GDM1 (cell line): ENCODE measurements around the gene YIF1A.

ENCODE experiments used
- DNase-seq: peaks from one replicate; lab custom pipeline; 2025; lab: John Stamatoyannopoulos, UW

The YIF1A gene

DNA sequence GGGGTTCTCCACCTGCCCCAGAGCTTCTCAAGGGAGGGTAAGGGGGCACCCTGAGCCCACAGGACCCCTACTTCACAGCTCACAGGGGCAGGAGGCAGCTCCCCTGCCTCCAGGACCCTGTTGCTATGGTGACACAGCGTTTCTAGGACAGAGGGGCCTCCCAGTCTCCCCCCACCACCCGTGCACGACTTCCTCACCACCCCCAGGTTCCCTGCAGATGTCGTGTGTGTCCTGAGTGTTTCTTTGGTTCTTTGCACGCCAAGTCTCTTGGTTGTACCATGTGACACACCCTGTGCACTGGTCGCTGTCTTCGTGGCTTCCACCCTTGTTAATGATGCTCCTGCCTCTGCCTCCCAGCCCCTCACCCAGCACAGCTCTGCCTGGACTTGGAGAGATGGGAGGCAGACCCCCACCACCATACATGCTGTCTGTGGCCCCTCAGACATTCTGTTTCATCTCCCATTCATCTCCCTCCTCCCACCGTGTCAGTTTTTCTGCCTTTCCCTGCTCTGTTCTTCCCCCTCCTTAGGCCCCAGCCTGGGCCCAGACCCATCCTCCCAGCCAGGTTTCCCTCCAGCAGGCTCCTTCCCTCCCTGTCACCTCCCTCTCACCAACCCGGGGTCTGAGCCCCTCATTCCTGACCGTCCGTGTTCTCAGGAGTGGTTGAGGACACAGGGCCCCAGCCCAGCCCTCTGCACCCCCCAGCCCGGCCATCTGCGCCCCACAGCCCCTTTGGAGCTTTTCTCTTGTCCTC lies 45.0 kb downstream of the YIF1A start:
- no peak for DNase-seq

DNA sequence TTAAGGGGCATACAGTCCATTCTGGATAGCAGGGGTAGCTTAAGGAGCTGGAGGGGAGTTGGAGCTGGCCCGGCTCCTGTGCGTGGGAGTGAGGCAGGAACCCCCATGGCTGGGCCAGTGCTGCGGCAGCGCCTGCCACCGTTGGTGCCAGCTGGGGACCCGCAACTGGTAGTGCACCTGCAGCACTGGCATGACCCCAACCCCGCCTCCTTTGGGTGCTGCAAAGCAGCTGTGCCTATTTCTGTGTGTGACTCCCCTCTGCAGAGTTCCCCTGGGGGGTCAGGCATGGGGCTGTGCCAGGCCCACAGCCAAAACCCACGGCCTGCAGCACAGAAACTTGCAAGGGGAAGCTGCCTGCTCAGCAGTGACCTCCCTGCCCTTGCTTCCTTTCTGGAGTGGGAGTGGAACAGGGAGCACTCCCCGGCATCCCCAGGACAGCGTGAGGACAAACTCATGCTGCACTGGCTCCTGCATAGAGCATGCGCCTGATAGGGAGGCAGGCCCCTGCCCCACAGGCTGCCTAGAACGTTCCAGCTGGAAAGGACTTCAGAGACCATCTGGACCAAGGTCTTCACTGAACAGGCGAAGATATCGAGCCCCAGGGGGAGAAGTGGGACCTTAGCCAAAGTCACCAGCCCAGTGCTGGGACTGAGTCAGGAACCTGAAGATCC lies 46.7 kb downstream of the YIF1A start:
- DNase-seq: no peak

DNA sequence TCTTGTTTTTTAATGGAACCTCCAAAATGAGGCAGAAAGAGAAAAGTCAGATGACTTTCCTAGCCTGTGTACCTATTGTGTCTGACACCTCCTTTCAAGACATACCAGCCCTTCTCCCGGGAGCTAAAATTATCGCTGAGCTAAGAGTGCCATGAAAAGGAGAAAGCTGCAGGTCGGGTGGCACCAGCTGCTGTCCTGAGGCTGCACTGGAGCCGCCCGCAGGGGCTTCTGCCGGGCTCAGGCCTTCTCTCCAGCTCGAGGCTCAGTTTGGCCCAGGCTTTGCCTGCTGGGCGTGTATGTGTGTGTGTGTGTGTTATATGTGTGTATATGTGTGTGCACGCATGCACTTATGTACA lies 48.2 kb downstream of the YIF1A start:
- DNase-seq: no peak

DNA sequence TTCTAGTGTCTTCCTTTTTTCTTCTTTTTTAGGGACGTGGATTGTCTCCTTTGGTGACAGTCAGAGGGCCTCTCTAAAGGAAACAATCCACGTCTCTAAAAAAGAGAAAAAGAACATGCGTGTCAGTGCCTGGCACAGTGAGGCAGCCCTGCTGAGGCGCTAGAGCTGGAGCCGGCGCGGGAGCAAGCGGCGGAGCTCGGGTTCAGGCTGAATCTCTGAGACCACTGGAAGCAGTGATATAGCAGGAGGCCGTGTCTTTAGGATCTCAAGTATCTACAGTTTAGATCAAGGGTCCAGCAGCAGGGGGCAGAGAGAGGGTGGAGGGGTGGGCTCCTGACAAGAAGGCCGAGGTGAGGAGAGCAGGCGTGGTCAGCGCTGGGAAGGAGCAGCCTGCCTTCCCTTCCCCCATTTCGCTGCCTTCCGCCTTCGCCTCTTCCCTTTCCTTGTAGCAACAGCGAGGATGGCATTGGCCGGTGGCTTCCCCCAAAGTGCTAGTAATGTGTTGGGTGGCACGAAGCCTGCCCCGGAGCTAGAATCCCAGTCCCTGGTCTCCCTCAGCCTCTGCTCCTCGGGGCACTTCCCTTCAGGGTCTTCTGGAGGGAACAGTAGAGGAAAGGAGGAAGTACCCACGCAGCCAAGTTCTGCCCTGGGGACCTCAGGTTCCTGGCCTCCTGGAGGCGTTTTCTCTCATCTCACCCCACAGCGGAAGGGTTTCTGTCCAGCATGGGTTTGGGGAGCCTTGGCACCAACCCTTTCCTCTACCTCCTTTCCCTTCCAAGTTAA lies 48.8 kb downstream of the YIF1A start:
- no peak for DNase-seq

DNA sequence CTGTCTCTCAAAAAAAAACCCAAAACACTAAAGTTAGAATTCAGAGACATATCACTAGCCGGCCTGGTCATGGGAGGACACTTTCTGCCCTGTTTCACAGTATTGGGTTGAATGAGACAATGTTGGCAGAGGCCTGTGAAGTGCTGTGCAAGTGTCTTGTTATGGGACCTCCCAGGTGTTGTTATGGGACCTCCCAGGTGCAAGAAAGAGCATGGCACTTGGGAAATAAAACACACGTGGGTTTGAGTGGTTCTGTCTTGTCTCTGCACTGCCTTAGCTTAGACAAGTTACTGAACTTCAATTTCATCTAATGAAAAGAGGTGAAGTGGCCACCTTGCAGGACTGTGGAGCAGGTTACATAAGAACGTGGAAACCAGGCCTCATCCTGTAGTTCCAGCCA lies 49.4 kb downstream of the YIF1A start:
- no peak for DNase-seq

DNA sequence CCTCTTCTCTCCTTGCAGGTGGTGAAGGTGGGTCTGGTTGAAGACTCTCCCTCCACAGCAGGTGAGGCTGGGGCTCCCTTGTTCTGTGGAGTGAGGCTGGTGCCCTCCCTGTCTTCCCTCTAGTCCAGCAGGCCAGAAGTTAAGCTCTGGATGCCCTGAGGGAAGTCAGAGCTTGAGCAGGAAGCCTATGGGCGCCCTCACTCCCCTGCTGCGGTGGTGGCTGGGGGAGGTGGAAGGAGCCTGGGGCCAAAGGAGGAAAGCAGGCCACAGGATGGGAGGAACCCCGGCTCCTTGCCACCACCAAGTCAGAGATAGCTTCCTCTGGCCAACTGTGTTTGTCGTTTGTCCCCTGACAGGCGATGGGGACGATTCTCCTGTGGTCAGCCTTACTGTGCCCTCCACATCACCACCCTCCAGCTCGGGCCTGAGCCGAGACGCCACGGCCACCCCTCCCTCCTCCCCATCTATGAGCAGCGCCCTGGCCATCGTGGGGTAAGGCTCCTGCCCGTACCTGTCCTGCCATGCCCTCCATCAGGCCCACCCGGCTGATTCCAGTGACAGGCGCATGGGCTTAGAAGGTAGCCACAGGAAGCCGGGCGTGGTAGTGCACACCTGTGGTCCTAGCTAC lies 50.0 kb downstream of the YIF1A start:
- DNase-seq: no peak

DNA sequence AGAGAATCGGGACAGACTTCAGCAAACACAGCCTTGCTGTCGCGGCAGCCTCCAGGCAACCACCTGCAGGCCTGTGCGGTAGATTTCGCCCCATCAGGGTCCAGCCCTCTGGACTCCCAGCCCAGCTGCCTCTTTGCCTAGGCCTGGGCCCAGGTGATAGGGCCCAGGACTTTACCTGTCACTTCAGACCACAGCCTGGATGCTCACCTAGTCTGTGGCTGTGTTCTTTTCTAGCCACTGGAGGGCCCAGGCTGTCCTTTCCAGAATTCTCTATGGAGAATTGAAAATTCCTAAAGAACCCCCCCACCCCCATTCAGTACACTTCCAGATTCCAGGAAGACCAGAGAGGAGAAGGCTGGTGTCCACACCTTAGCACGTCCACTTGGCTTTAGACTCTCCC lies 51.1 kb downstream of the YIF1A start:
- DNase-seq: no peak

DNA sequence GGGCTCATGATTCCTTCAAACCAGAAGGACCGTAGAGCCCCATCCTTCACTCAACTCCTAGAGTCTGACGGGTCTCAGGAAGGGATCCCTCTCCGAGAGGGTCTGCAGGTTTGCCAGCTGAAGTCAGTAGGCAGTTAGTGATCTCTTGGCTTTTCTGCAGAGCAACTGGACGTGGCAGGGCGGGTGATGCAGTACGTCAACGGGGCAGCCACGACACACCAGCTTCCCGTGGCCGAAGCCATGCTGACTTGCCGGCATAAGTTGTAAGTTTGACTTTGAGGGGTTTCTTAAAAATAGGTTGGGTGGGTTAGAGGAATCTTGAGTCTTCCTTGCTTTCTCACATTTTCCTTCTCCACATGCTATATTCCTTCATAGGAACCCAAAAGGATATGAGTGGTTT lies 53.8 kb downstream of the YIF1A start:
- DNase-seq: no peak
